Erythroblast (primary cell): ENCODE measurements around the gene CLK3.
A peak's percentile ranks its signal among the peaks of the same experiment; 100 is the strongest.
"Not testable (repeated sequence)": the region's sequence is repeated elsewhere in the genome, so short reads cannot be mapped to it uniquely, and the experiment has no call there.

Experiments used
- DNase-seq, 2 experiments: peaks; one replicate each; lab custom pipeline; 2025; lab: John Stamatoyannopoulos, UW
- GATA1 ChIP-seq: IDR thresholded peaks from 2 replicates; pipeline ENCODE4 v1.6.1; 2011; ENCODE audit warnings: low read depth, mild to moderate bottlenecking, control low read depth, low read length, moderate library complexity
- POLR2A ChIP-seq: IDR thresholded peaks from 2 replicates; pipeline ENCODE4 v1.6.1; 2011; ENCODE audit warnings: mild to moderate bottlenecking, low read length

The CLK3 gene

GRCh38 chr15:74651242-74651741 lies 35.7 kb downstream of the CLK3 start:
- no peak for TF ChIP-seq POLR2A
- TF ChIP-seq GATA1, result no peak
- DNase-seq, result no peak

- TF ChIP-seq POLR2A (no peak), GATA1 (no peak)
- DNase-seq, result peak; percentile 40 to 72
Measured at GRCh38 chr15:74653426-74654102, 37.9 kb downstream of the CLK3 start.

GRCh38 chr15:74655424-74655823 lies 39.8 kb downstream of the CLK3 start:
- DNase-seq, result no peak
- TF ChIP-seq GATA1, result no peak
- TF ChIP-seq POLR2A, result no peak

GRCh38 chr15:74656935-74657535 lies 41.4 kb downstream of the CLK3 start:
- no peak for TF ChIP-seq POLR2A
- no peak for TF ChIP-seq GATA1
- DNase-seq, result no peak

GRCh38 chr15:74657846-74658245 lies 42.2 kb downstream of the CLK3 start:
- TF ChIP-seq GATA1 (no peak), POLR2A (no peak)
- peak; percentile 12 to 23 for DNase-seq

- DNase-seq, result not testable (repeated sequence)
Measured at GRCh38 chr15:74661280-74661679, 45.6 kb downstream of the CLK3 start.

GRCh38 chr15:74662064-74662860 lies 46.6 kb downstream of the CLK3 start:
- DNase-seq, result no peak
- TF ChIP-seq POLR2A, result no peak
- TF ChIP-seq GATA1, result no peak

GRCh38 chr15:74663303-74664027 lies 47.8 kb downstream of the CLK3 start:
- DNase-seq, result no peak
- no peak for TF ChIP-seq POLR2A
- no peak for TF ChIP-seq GATA1

GRCh38 chr15:74664028-74664616 lies 48.5 kb downstream of the CLK3 start:
- DNase-seq, result no peak
- TF ChIP-seq POLR2A (no peak), GATA1 (no peak)

GRCh38 chr15:74664670-74665069 lies 49.0 kb downstream of the CLK3 start:
- no peak for TF ChIP-seq GATA1
- TF ChIP-seq POLR2A, result no peak
- no peak for DNase-seq

GRCh38 chr15:74667975-74668374 lies 52.3 kb downstream of the CLK3 start:
- TF ChIP-seq GATA1 (no peak), POLR2A (no peak)
- no peak for DNase-seq

- no peak for DNase-seq
- TF ChIP-seq GATA1 (no peak), POLR2A (no peak)
Measured at GRCh38 chr15:74669627-74670026, 54.0 kb downstream of the CLK3 start.

GRCh38 chr15:74674161-74674560 lies 58.5 kb downstream of the CLK3 start:
- TF ChIP-seq GATA1 (no peak), POLR2A (no peak)
- DNase-seq, result no peak

GRCh38 chr15:74676801-74677200 lies 61.2 kb downstream of the CLK3 start:
- DNase-seq, result no peak
- TF ChIP-seq POLR2A (no peak), GATA1 (no peak)
